Adrenal gland (tissue), 12 donors: ENCODE data around the gene DPEP2. TPM values are rescaled to one million over a fixed set of nuclear protein-coding genes. Genes with fewer than 3 reads are reported as not detected.
A peak's percentile ranks its signal among the peaks of the same experiment; 100 is the strongest.
"Not testable (repeated sequence)": the region's sequence is repeated elsewhere in the genome, so short reads cannot be mapped to it uniquely, and the experiment has no call there.

Source experiments
- DNase-seq, 7 donors: peaks; one replicate each; pipeline ENCODE4 v3.0.0-alpha.2; 2019 to 2020
- H3K27ac ChIP-seq, 5 donors: fragments of 200-600 bp; sonication (generic) in 4 of 5; 1 replicate in 3 of 5; 2 replicates in 2 of 5; pipeline versions ENCODE4 v1.5.1 to v1.8.0; 2016 to 2020; ENCODE audit warnings: mild to moderate bottlenecking in 1 of 5
- H3K27me3 ChIP-seq: fragments of 200-600 bp; 2 replicates; pipeline ENCODE4 v1.8.0; 2021
- H3K36me3 ChIP-seq, 2 donors: fragments of 200-600 bp; replicated peaks in 1 of 2; 1 replicate in 1 of 2; 2 replicates in 1 of 2; pipeline versions ENCODE4 v1.5.1 to v1.8.0; 2018 to 2022
- H3K4me1 ChIP-seq, 2 donors: fragments of 200-600 bp; replicated peaks in 1 of 2; 1 replicate in 1 of 2; 2 replicates in 1 of 2; pipeline versions ENCODE4 v1.5.1 to v1.8.0; 2018 to 2021
- H3K4me3 ChIP-seq, 4 donors: fragments of 200-600 bp; sonication (generic) in 3 of 4; one replicate each; pipeline ENCODE4 v1.5.1; 2016 to 2018
- H3K9me3 ChIP-seq, 3 donors: fragments of 200-600 bp; sonication (generic) in 1 of 3; replicated peaks in 1 of 3; 1 replicate in 2 of 3; 2 replicates in 1 of 3; pipeline versions ENCODE4 v1.5.1 to v1.8.0; 2016 to 2021
- POLR2A ChIP-seq, 2 donors: fragments of 450-650 bp; IDR thresholded peaks; one replicate each; pipeline ENCODE4 v1.6.1; 2017; ENCODE audit warnings: antibody characterized with exemption in 2 of 2, mild to moderate bottlenecking in 2 of 2, moderate library complexity in 1 of 2
- WGBS, 4 donors: extraction: QIAGEN DNeasy Blood & Tissue Kit in 2 of 4; methylation state at CpG; one replicate each; pipeline versions ENCODE4 v1.1.5 to v1.1.7; 2013 to 2017; 5-methylcytosine and 5-hydroxymethylcytosine counted together
- intact Hi-C, 2 donors: fragments of 100-400 bp; cut with DNase I; formaldehyde crosslinking; loops; one replicate each; pipeline versions ENCODE4 v1.14.1 to v1.15.0; 2022 to 2023
- polyA plus RNA-seq, 3 donors: library from polyadenylated mRNA; stranded (reverse); fragments of 200-250 nt in 2 of 3; fragments of 350-450 nt in 1 of 3; fragmentation: Illumina TruSeq in 1 of 3; extraction: RNeasy Lipid Tissue Mini Kit (QIAGEN cat#74804) in 1 of 3; gene quantifications; one replicate each; pipeline ENCODE4 v1.2.3, GENCODE V29; 2013 to 2014
- total RNA-seq, 9 donors: library from RNA; depleted of rRNA in 4 of 9; stranded (reverse); fragments of >200 nt in 4 of 9; fragments of 120-200 nt in 1 of 9; fragmentation: NEBNext Ultra II Directional in 1 of 9; extraction: Animal tissue kit (Norgen Biotek cat#: 25700) in 1 of 9; gene quantifications; one replicate each; pipeline versions ENCODE4 v1.1.0 to v1.2.4, GENCODE V29; 2013 to 2023
- TF ChIP-seq, protein P1 (sequence below), 6 experiments: fragments of 450-650 bp in 4 of 6; fragments of 200-600 bp in 2 of 6; sonication (generic) in 1 of 6; IDR thresholded peaks; 1 replicate in 5 of 6; 2 replicates in 1 of 6; pipeline versions ENCODE4 v1.5.1 to v1.8.0; 2016 to 2021; ENCODE audit warnings: antibody characterized with exemption in 6 of 6, mild to moderate bottlenecking in 2 of 6, moderate library complexity in 1 of 6
- donor health status: healthy with polysubstance abuse.
- donor health status: Bipolar disorder and iron deficiency.
- donor health status: DM: yes; HTN: yes; CAD: no.
- donor health status: DM: no; HTN: no; CAD: no.
- donor health status: DM: no; HTN: no; CAD: no.
- donor health status: DM: yes; HTN: yes; CAD: no.

DPEP2 gene
- total and polyA plus RNA-seq, 12 donors: 0.27 to 8.4 (median 1.4) TPM

DNA sequence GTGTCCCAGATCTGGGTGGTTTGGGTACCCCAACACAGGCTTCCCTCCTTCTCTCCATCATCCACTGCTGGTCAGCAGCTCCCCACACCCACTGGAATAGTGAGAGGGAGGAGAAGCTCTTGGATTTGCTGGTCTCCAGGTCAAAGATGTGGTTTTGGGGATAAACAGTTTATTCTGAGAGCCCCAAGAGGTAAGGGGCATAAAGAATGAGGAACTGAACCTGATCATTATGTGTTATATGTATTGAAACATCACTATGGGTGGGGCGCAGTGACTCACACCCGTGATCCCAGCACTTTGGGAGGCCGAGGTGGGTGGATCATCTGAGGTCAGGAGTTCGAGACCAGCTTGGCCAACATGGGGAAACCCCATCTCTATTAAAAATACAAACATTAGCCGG lies 3.9 kb downstream of the DPEP2 start:
- no peak for DNase-seq
- TF ChIP-seq, protein P1, sequence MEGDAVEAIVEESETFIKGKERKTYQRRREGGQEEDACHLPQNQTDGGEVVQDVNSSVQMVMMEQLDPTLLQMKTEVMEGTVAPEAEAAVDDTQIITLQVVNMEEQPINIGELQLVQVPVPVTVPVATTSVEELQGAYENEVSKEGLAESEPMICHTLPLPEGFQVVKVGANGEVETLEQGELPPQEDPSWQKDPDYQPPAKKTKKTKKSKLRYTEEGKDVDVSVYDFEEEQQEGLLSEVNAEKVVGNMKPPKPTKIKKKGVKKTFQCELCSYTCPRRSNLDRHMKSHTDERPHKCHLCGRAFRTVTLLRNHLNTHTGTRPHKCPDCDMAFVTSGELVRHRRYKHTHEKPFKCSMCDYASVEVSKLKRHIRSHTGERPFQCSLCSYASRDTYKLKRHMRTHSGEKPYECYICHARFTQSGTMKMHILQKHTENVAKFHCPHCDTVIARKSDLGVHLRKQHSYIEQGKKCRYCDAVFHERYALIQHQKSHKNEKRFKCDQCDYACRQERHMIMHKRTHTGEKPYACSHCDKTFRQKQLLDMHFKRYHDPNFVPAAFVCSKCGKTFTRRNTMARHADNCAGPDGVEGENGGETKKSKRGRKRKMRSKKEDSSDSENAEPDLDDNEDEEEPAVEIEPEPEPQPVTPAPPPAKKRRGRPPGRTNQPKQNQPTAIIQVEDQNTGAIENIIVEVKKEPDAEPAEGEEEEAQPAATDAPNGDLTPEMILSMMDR (IDR thresholded peaks at IDR 0.05): no peak
- TF ChIP-seq POLR2A (IDR thresholded peaks at IDR 0.05): no peak
- no peaks in the 10 kb centered on the region for H3K9me3 ChIP-seq
- H3K4me3 ChIP-seq: no peak overlapping the region
- 68 to 87% (median 76%) methylated on average over 5 of the region's 5 CpGs for WGBS, 4 donors
- intact Hi-C loops: loop anchor here in 1 of 2 donors (10.0 kb wide), 1 partner anchor 49 kb away; no protein-coding TSS in a partner anchor
- no peaks in the 10 kb centered on the region for H3K27me3 ChIP-seq
- no peak overlapping the region for H3K27ac ChIP-seq
- peaks cover 3 to 10% of the 10 kb centered on the region in 2 donors for H3K4me1 ChIP-seq
- no peaks in the 10 kb centered on the region for H3K36me3 ChIP-seq

DNA sequence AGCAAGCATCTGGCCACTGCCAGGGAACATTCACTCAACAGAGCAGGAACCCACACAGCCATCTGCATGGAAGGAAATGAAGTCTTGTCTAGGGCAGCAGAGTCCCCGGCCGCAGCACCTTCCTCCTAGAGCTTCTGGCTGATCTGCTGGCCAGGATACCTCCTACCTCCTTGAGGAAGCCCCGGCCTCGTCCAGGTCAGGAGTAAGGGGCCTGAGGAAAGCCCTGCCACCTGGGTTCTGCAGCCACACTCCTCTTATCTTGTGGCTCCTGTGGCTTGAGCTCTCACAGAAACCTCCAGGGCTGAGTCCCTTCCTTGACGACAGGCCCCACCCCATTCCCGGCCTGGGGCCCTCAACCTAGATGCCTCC lies 5.3 kb downstream of the DPEP2 start:
- not testable (repeated sequence) for H3K36me3 ChIP-seq, H3K9me3 ChIP-seq, H3K4me3 ChIP-seq, DNase-seq, H3K4me1 ChIP-seq, H3K27me3 ChIP-seq
- 58 to 76% (median 71%) methylated on average over 2 to 5 of the region's 6 CpGs for WGBS, 4 donors
- intact Hi-C loops: loop anchor here in 1 of 2 donors (5.0 to 10.0 kb wide), 2 partner anchors 51 to 238 kb away; no protein-coding TSS in a partner anchor
- peak overlapping the region in 2 of 5 donors; percentile 56 to 63 for H3K27ac ChIP-seq

DNA sequence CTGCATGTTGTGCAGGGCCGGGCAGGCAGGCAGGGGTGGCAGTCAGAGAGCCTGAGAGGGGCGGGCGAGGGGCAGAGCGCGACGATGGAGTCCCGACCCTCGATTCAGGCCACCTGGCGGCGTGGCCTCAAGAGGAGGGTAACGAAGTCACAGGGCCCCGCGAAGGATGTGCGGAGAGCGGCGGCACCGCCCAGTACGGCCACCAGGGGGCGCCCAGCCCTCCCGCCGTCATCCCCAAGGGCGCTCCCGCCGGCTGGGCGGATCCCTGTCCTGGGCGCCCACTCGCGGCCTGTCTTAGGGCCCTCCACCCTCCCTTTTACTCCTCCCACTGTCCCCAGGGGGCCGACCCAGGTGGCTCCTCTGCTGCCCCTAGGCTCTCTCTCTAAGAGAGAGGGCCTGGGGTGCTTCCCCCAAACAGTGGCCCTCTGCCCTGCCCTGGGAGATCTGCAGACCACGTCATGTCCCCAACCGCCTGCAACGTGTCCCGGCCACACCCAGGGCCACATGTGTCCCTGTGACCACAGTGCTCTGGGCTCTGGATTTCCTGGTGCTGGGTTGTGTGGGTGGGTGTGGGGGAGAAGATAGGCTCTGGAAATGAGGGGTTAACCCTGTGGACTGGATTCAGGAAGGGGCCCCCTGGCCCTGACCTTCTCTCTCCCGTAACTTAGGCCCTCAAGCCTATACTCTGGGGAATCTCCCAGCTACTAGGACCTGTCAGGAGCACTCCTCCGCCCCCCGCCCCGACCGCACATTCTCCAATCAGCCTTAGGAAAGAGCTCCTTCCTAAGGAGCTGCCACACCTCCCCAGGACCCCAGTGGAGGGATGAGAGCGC lies 5.9 kb downstream of the DPEP2 start:
- Histone ChIP-seq H3K9me3 (no peaks in the 10 kb centered on the region), H3K4me3 (peak overlapping the region in 2 of 4 donors; percentile 22 to 30), H3K27me3 (no peaks in the 10 kb centered on the region), H3K4me1 (peaks cover 3 to 10% of the 10 kb centered on the region in 2 donors), H3K36me3 (no peaks in the 10 kb centered on the region), H3K27ac (peak overlapping the region in 3 of 5 donors; percentile 56 to 64 (median 63))
- WGBS, 4 donors: 8 to 75% (median 11%) methylated on average over 6 to 39 of the region's 39 CpGs
- intact Hi-C loops: loop anchor here in 1 of 2 donors (5.0 to 10.0 kb wide), 2 partner anchors 51 to 239 kb away; no protein-coding TSS in a partner anchor
- DNase-seq: peak; percentile 68 to 82 (median 75)
- TF ChIP-seq POLR2A (IDR thresholded peaks at IDR 0.05): no peak
- TF ChIP-seq, protein P1 (IDR thresholded peaks at IDR 0.05): peak; percentile 86 to 99 (median 97)

- WGBS, 4 donors: 44 to 79% (median 69%) methylated on average over 2 to 20 of the region's 20 CpGs
- intact Hi-C loops: loop anchor here in 1 of 2 donors (5.0 to 10.0 kb wide), 2 partner anchors 52 to 240 kb away; no protein-coding TSS in a partner anchor
These were observed 6.5 kb downstream of the DPEP2 start for GRCh38 chr16:67992661-67993206.

More at GRCh38 chr16:67992661-67993206, 6.5 kb downstream of the DPEP2 start:
- Histone ChIP-seq H3K9me3 (no peaks in the 10 kb centered on the region), H3K27ac (no peak overlapping the region), H3K4me1 (peaks cover 3 to 10% of the 10 kb centered on the region in 2 donors), H3K36me3 (no peaks in the 10 kb centered on the region), H3K4me3 (no peak overlapping the region), H3K27me3 (no peaks in the 10 kb centered on the region)
- DNase-seq: no peak
- TF ChIP-seq, protein P1 (IDR thresholded peaks at IDR 0.05): no peak
- no peak for TF ChIP-seq POLR2A (IDR thresholded peaks at IDR 0.05)
